Stimulated activated CD4-positive, alpha-beta T cell treated with anti-CD3 and anti-CD28 coated beads, TNF-alpha, amount 100 ng/mL, for 4 hours (primary cell): ENCODE measurements around the gene RPP38.

ENCODE experiments used
- DNase-seq, 3 experiments: peaks; one replicate each; pipeline ENCODE4 v3.0.0-alpha.2; 2020; ENCODE audit warnings: low read depth in 3 of 3

RPP38 gene

DNA sequence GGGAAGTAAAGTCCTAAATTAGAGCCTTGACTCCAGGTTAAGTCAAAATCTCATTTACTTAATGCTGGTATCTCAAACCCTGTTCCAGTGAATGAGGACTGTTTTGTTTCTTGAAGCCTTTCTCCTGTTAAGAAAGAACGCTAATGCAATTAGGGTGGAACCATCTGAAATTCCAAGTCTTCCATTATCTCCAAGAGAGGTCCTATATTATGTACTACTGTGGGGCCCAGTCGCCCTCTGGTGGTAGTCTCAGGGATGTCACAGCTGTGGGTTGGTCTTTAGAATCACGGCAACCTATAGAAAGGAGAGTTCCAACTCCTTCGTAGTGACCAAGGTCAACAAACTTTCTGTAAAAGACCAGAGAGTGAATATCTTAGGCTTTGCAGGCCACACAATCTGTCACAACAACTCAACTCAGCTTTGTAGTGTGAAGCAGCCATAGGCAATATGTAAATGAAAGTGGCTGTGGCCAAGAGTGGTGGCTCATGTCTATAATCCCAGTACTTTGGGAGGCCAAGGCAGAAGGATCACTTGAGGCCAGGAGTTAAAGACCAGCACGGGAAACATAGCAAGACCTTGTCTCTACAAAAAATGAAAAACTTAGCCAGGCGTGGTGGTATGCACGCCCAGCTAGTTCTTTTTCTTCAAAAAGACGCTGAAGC, 9.3 kb downstream of the RPP38 start:
- peak; percentile 36 to 51 (median 45) for DNase-seq

DNA sequence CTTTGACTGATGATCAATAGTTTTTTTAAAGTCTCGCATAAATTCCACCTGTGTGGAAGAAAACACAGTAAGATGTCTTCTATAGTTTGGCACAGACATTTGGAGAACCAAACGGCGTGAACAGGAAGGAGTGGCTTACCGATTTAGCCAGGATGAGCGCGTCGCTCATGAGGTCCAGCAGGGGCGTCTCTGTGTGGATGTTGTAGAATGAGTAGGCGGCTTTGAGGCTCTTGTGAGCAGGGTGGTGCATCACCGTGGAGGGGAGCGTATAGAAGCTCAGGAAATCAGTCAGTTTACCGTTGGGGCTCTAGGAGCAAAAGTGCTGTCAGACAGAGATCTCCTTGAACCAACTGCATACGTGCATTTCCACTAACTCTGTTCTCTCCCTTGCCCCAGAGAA, 15.5 kb downstream of the RPP38 start:
- no peak for DNase-seq

DNA sequence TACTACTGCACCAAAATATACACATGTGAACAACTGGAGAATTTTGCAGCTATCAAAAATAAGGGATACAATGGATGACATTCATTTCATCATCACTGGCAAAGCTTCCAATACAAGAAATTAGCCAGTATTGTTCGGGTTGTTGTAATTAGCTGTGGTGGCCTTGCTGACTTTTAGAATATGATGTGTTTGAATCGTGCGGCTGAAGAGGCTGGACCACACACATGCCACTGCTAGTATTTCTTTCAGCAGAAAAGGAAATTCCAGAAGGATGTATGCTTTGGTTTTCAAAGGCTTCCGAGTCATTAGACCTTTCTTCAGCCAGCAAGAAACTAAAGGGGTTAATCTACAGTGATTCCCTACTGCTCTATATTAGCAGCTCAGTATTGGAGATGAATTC, 16.6 kb downstream of the RPP38 start:
- no peak for DNase-seq

DNA sequence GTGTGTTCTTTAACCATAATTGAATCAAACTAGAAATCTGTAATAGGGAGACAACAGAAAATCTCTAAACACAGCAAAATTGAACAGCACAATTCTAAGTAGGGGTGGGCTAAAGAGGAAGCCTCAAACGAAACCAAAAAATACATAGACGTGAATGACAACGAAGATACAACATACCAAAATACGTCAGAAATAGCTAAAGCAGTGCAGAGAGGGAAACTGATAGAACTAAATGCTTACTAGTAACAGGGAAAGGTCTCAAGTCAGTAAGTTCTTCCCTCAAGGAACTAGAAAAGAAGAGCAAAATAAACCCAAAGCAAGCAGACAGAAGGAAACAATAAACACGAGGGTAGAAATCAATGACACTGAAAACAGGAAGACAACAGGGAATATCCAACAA, 19.1 kb downstream of the RPP38 start:
- no peak for DNase-seq

DNA sequence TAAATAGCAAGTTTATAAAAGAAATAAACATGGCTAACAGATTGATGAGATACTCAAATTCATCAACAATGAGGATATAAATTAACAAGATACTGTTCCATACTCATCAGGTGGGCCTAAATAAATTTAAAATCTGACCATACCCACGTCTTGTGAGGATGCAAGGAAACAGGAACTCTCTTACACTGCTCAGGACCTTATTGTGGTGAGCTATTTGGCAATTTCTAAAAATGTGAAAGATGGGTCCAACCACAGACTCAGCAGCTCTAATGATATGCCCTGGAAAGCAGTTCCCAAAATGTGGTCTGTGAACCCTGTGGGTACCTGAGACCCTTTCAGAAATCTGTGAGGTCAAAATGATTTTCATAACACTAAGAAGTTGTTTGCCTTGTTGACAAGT, 21.5 kb downstream of the RPP38 start:
- DNase-seq: no peak

DNA sequence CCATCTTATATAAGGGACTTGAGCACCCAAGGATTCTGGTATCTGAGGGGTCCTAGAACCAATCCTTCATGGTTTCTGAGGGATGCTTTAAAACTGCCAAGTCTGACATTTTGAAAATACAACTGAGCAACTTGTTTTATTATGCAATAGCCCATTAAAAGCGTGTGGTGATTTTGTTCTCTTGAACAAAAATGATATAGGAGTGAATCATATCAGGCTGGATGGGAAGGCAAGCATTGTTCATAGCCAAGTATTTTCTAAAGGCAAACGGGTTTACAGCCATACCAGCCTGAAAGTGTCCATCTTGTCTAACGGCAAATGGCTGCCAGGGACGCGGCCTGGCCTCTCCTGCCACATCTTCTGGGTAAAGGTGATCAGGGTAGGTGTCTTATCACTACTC, 23.4 kb downstream of the RPP38 start:
- no peak for DNase-seq

DNA sequence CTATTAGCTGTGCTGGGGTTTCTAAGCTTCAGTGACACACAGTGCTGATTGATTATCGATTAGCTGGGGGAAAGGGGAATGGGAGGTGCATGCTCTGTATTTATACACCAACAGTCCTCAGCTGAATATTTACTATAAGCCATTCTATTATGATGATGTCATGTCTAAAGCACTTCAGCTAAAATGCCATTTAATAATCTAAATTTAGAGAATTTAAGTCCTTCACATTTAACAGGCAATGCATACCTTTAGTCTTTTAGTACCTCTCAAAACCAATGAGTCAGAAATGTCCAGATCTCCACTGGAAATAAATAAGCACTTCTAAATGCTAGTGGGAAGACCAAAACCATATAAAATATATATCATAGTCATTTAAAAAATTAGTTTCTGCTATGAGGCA, 24.6 kb downstream of the RPP38 start:
- no peak for DNase-seq

DNA sequence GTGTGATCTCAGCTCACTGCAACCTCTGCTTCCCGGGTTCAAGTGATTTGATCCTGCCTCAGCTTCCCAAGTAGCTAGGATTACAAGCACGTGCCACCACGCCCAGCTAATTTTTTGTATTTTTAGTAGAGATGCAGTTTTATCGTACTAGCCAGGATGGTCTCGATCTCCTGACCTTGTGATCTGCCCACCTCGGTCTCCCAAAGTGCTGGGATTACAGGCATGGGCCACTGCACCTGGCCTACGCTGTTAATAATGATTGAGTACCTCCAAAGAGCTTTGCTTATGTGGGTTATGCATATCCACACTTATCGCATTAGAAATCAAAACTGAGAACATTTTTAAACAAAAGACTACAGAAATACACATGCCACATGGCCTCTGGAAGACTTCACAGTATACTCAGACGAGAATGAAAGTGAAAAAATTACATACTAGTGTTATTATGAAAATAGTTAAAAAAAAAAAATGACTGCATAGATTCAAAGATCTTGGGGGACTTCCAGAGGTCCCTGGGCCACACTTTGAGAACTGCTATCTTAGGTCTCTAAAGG, 25.4 kb downstream of the RPP38 start:
- DNase-seq: no peak

DNA sequence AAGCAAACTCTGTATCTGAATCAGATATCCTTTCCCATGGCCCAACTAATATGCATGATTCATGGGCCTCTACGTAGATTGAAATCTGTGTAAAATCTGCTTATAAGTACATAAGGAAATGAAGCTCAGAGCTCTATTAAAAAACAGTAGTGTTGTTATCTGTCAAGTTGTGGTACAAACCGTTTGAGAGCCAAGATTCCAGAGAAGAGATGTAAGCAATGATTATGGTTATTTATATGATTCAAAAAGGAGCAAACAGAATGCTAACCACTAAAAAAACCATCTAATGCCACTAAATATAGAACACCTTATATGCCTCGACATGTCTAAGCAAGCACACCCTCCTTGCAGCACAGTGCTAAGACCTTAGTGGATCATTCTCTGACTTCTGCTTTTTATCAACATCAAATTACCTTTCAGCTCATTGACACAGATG, 26.6 kb downstream of the RPP38 start:
- DNase-seq: no peak

DNA sequence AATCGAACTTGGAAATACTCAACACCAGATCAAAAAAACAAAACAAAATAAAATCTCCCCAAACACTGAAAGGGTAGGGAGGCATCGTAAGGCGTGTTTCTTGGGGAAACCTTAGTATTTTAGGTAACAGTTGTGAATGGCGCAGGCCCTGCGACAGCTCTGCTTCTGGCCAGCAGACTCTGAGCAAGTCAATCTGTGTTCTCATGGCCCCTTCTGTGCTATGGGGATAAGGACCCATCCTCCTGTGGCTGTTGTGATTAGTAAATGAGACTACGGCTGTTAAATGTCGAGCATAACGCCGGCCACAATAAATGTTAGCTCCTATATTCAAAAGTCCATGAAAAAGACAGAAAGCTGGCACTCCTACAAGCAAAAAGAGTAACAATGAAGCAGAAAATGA, 27.0 kb downstream of the RPP38 start:
- DNase-seq: no peak

DNA sequence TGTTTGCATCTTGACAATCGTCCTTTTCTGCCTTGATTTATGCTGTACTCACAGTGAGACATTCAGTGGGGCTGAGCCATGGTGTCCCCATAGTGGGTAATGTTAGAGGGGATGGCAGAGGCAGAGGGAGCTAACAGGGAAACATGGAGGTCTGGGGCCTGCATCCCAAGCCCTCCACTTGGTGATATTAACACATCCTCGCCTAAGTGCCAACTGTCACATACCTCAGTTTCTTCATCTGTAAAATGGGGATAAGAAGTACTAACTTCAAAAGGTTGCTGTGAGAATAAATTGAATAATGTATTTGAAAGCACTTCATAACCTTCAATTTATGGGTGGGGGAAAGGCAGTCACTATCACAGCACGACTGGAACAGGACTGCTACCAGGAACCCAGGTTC, 27.8 kb downstream of the RPP38 start:
- no peak for DNase-seq

DNA sequence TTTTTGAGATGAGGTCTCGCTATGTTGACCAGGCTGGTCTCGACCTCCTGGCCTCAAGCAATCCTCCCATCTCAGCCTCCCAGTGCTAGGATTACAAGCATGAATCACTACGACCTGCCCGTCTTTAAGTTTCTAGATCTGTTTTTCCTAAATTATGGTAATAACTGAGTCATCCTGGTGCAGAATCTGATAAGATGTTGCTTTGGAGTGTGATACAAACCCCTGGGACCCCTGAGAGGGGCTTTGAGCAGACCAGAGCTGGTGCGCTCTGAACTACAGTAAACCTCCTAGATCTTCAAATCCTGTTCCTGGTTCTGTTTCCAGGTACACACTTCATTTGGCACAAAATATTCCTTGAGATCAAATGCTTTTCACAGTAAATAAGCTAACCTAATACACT, 34.2 kb downstream of the RPP38 start:
- no peak for DNase-seq

DNA sequence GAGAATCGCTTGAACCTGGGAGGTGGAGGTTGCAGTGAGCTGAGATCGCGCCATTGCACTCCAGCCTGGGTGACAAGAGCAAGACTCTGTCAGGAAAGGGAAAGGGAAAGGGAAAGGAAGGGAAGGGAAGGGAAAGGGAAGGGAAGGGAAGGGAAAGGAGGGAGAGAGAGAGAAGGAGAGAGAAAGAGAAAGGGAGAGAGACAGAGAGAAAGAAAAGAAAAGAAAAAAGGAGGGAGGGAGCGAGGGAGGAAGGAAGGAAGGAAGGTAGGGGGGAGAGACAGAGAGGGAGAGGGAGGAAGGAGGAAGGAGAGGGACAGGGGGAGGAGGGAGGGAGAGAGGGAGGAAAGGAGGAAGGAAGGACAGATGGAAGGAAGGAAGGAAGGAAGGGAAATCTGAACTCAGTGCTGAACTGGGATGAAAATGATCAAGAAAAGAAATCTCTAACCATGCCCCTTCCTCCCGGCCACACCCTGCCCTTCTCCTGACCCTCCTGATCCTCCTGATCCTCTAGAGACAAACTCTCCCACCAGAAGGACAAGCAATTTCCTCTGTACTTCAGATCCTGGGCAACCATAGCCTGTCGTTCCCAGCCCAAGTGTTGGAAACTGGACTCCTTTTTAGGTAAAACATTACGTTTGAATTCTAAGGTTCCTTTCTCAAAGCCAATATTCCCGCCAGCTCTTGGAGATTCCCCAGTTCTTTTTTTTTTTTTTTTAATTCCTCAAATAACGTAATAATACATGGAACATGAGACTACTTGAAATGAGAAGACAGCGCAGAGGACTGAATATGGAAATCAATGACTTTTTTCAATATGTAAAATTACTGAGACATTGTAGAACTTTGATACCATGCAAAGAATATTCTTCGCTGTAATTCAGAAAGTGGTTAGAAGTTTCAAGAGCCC, 39.2 kb downstream of the RPP38 start:
- DNase-seq: no peak

DNA sequence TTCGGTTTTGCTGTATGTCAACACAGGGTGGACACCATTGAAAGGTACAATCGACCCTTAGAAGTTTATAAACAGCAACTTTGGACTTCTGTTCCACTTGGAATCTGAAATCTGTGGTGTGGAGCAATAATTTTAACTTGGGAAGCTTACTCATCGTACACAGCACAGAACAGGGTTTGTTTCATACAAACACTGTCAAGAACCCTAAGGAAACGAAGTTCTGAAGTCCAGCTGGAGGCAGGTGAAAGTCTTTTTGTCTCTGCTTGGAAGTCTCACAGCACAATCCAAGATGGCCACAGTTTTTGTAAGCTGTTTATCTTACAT, 39.8 kb downstream of the RPP38 start:
- no peak for DNase-seq

DNA sequence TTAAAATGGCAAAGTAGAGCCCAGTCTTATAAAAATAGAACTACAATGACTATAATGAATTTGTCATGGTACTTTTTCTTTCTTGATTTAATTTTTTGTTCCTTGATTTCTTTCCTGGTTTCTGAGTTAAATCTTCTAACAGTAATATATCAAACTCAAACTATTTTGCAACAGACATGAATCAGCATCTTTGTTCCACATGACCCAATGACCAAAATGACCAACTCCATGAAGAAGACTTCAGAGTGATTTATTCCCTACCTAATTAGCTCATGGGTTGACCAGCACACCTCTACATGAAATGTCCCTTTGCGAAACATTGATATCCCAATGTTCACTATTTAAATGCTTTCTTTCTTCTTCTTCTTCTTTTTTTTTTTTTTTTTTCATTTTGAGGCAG, 40.5 kb downstream of the RPP38 start:
- DNase-seq: no peak

DNA sequence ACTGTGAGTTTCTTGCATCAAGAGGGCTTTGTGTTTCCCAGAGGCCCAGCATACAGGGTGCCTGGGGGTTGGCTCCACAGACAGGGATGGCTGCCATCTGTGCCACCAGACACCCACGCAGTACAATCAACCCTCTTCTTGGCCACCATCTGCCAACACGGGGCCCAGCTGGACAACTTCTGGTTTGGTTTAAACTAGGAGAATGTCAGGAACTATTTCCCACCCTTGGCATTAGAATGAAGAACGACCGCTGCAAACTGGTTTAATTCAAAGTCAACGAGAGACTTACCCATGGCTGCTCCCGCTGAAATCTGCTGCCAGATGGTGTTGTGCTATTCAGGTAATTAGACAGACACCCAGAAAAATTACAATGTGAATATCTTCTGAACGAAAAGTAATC, 43.5 kb downstream of the RPP38 start:
- no peak for DNase-seq

DNA sequence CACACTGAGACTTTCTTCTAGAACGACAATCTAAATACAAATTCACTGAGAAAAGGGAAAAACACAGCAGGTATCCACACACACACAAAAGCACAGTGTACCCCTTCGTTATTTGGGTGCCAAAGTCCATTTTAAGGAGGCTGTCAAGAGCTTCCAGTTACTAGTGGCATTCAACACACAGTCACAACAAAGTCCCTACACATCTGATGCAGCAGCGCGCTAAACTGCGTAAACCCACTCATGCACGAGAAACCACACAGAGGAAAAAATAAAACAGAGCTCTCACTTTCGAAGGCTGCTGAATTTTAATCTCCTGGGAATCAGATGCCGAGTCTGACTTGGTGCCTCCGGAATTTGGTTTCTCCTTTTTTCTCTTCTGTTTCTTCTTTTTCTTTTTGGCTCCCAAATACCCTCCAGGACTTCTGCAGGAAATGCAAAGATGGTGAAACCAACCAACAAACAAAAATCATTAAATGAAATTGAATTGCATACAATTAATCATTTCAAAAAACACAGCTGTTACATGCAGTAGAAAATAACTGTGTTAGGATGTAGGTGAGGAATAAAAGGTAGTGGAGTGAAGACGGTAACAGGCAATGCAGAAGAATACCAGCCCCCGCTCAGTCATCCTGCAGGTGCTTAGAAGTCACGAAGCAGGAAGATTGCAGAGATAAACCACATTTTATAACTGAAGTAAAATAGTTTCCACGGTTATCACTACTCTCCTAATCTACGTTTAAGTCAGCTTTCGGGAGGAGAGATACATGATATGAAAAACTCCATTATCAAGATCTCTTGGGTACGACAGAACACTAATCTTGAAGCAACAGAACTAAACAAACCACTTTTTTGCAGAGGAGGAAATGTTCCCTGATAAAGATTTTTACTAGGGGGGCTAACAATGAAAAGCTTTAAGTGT, 44.2 kb downstream of the RPP38 start:
- no peak for DNase-seq

DNA sequence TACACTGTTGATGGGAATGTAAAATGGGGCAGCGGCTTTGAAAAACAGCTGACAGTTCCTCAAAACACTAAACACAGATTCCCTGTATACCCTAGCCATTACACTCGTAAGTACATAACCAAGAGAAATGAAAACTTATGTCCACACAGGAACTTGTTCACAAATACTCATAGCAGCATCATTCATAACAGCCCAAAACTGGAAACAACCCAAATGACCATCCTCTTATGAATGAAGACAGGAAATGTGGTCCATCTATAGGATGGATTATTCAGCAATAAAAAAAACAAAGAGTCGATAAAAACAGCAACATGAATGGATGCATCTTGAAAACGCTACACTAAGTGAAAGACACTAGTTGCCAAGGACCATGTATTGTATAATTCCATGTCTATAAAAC, 47.6 kb downstream of the RPP38 start:
- no peak for DNase-seq

DNA sequence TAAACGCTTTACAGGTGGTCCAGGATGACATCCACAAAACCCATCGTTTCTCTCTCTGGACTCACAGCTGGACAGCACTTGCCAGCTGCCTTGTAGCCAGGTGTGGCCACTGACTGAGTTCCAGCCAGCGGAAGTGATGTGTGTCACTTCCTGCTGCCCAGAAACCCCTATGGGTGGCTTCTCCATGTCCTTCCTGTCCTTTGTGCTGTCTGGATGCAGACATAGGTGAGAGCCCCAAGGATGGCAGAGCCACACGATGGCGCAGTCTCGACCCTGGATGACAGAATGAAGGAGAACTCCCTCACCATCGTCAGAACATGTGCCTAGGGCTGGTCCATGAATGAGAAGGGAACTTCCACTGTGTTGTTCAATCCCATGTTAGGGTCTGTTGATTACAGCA, 49.2 kb downstream of the RPP38 start:
- no peak for DNase-seq

DNA sequence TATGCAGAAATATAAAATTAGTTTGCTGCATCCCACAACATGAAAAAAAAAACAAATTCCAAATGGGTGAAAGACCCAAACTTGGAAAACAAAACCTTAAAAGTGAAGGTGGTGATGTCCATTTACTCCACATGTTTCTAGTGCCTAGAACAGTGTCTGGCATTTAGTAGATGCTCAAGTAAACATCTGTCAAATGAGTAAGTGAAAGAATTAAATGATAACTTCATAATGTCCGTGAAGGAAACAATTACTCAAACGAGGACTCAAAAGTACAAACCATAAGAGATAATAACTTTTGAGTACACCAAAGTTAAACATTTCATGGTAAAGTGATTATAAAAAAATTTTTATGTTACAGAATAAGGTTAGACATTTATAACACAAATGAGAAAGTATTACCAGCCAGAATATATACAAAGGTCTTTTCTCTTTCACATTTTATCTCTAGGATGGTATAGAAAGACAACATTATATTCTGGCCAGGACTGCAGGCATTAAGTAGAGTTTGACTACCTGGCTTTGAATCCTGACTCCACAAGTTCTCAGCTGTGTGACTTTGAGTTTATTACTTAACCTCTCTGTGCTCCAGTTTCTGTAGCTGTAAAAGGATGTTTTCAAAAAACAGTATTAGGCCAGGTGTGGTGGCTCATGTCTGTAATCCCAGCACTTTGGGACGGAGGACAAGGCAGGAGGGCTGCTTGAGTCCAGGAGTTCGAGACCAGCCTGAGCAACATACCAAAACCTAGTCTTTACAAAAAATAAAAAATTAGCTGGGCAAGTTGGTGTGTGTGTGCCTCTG, 50.6 kb downstream of the RPP38 start:
- no peak for DNase-seq

DNA sequence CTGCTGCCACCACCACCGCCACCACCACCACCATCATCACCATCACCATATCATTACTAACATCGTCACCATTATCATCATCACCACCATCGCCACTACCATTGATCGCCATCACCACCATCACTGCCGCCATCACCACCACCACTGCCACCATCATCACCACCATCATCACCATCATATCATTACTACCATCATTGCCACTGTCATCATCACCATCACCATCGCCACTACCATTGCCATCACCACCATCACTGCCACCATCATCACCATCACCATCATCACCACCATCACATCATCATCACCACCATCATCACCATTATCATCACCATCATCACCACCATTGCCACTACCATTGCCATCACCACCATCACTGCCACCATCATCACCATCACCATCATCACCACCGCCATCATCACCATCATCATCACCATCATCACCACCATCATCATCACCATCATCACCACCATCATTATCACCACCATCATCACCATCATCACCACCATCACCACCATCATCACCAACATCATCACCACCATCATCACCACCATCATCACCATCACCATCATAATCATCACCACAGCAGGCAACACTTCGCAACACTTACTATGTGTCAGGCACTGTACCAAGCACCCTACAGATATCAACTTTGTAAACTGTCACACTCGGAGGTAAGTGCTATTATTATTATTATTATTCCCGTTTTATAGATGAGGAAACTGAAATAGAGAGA, 52.1 kb downstream of the RPP38 start:
- no peak for DNase-seq
